Prostate gland (tissue), 1 donor: ENCODE measurements around the gene MXD3.

Source experiments
- POLR2A ChIP-seq: fragments of 450-650 bp; IDR thresholded peaks from one replicate; pipeline ENCODE4 v1.6.1; 2016; ENCODE audit warnings: antibody characterized with exemption, mild to moderate bottlenecking
- POLR2AphosphoS5 ChIP-seq: sonication (generic); formaldehyde crosslinking; IDR thresholded peaks from one replicate; pipeline ENCODE4 v1.6.1; 2017; ENCODE audit warnings: antibody characterized with exemption

GRCh38 chr5:177294632-177295031 lies 17.1 kb downstream of the MXD3 start:
- TF ChIP-seq POLR2A = no peak
- TF ChIP-seq POLR2AphosphoS5 = no peak
